Memory B cell (primary cell): ENCODE measurements around the gene NUCB2.

Experiments
- ATAC-seq: fragments of 150-1000 bp; cut with Tn5 transposase; 2 replicates; pipeline ENCODE4 v1.10.0; 2021; ENCODE audit warnings: low read depth, mild to moderate bottlenecking, moderate library complexity
- DNase-seq, 2 donors: peaks; one replicate each; pipeline ENCODE4 v3.0.0; 2022; ENCODE audit warnings: low spot score in 2 of 2
- H3K27ac Mint-ChIP-seq: one replicate; pipeline ENCODE4 v1.8.0; 2022; ENCODE audit warnings: mild to moderate bottlenecking, moderate library complexity, mixed read lengths
- H3K27me3 Mint-ChIP-seq: one replicate; pipeline ENCODE4 v1.8.0; 2022; ENCODE audit warnings: mixed read lengths
- H3K36me3 Mint-ChIP-seq: one replicate; pipeline ENCODE4 v1.8.0; 2022; ENCODE audit warnings: mild to moderate bottlenecking, mixed read lengths
- H3K4me1 Mint-ChIP-seq: one replicate; pipeline ENCODE4 v1.8.0; 2022; ENCODE audit warnings: mixed read lengths
- H3K4me3 Mint-ChIP-seq: one replicate; pipeline ENCODE4 v1.8.0; 2022; ENCODE audit warnings: mild to moderate bottlenecking, moderate library complexity, mixed read lengths
- H3K9me3 Mint-ChIP-seq: one replicate; pipeline ENCODE4 v1.8.0; 2022; ENCODE audit warnings: mixed read lengths

NUCB2 gene

GRCh38 chr11:17369684-17370243, 93.2 kb downstream of the NUCB2 start:
- Mint-ChIP-seq H3K9me3 (peaks cover 32% of the 10 kb centered on the region), H3K27ac (no peak overlapping the region), H3K4me3 (no peak overlapping the region), H3K36me3 (peaks cover 20% of the 10 kb centered on the region), H3K4me1 (no peaks in the 10 kb centered on the region), H3K27me3 (peaks cover 5% of the 10 kb centered on the region)
- DNase-seq, result no peak
- ATAC-seq, result no peak

- DNase-seq (no peak), ATAC-seq (no peak)
Observed at GRCh38 chr11:17371614-17372013, 95.1 kb downstream of the NUCB2 start.

GRCh38 chr11:17375547-17375946, 99.0 kb downstream of the NUCB2 start:
- peaks cover 1% of the 10 kb centered on the region for H3K27me3 Mint-ChIP-seq
- no peaks in the 10 kb centered on the region for H3K4me1 Mint-ChIP-seq
- peaks cover 13% of the 10 kb centered on the region for H3K36me3 Mint-ChIP-seq

More at GRCh38 chr11:17371614-17372013, 95.1 kb downstream of the NUCB2 start:
- peaks cover 32% of the 10 kb centered on the region for H3K9me3 Mint-ChIP-seq
- peaks cover 5% of the 10 kb centered on the region for H3K27me3 Mint-ChIP-seq
- H3K36me3 Mint-ChIP-seq, result peaks cover 20% of the 10 kb centered on the region
- no peak overlapping the region for H3K27ac Mint-ChIP-seq
- no peaks in the 10 kb centered on the region for H3K4me1 Mint-ChIP-seq
- no peak overlapping the region for H3K4me3 Mint-ChIP-seq

GRCh38 chr11:17376493-17376892, 100.0 kb downstream of the NUCB2 start:
- ATAC-seq (no peak), DNase-seq (no peak)
- H3K27ac Mint-ChIP-seq, result no peak overlapping the region
- H3K4me3 Mint-ChIP-seq, result no peak overlapping the region
- H3K4me1 Mint-ChIP-seq, result no peaks in the 10 kb centered on the region
- H3K36me3 Mint-ChIP-seq, result peaks cover 7% of the 10 kb centered on the region
- H3K27me3 Mint-ChIP-seq, result no peaks in the 10 kb centered on the region
- H3K9me3 Mint-ChIP-seq, result peaks cover 16% of the 10 kb centered on the region

More at GRCh38 chr11:17375547-17375946, 99.0 kb downstream of the NUCB2 start:
- DNase-seq (no peak), ATAC-seq (no peak)
- Mint-ChIP-seq H3K4me3 (no peak overlapping the region), H3K27ac (no peak overlapping the region), H3K9me3 (peaks cover 24% of the 10 kb centered on the region)

DNA sequence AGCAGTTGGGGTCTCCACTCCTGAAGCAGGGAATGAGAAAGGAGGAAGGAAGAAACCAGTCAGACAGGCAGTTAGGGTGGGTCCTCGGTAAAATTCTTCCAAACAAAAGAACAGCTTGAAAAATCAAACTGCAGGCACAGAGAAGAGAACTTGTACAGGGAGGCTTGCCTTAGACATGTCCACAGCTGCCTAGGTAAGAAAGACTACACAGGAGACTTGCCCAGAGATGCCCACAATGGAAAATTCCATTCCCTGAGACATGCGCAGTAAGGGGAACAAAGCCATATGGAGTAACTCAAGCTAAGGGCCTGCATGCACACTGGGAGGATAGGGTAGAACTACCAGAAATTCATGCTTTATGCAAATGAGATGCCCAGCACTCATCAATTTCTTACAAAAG, 102.1 kb downstream of the NUCB2 start:
- H3K27me3 Mint-ChIP-seq, result no peaks in the 10 kb centered on the region
- H3K36me3 Mint-ChIP-seq, result peaks cover 2% of the 10 kb centered on the region
- H3K9me3 Mint-ChIP-seq, result peaks cover 3% of the 10 kb centered on the region
- ATAC-seq, result no peak
- no peak overlapping the region for H3K27ac Mint-ChIP-seq
- no peaks in the 10 kb centered on the region for H3K4me1 Mint-ChIP-seq
- DNase-seq, result no peak
- no peak overlapping the region for H3K4me3 Mint-ChIP-seq

GRCh38 chr11:17379383-17380180, 103.0 kb downstream of the NUCB2 start:
- Mint-ChIP-seq H3K9me3 (peaks cover 3% of the 10 kb centered on the region), H3K4me1 (no peaks in the 10 kb centered on the region), H3K4me3 (no peak overlapping the region), H3K27me3 (no peaks in the 10 kb centered on the region), H3K36me3 (peaks cover 2% of the 10 kb centered on the region), H3K27ac (no peak overlapping the region)
- ATAC-seq, result no peak
- no peak for DNase-seq

DNA sequence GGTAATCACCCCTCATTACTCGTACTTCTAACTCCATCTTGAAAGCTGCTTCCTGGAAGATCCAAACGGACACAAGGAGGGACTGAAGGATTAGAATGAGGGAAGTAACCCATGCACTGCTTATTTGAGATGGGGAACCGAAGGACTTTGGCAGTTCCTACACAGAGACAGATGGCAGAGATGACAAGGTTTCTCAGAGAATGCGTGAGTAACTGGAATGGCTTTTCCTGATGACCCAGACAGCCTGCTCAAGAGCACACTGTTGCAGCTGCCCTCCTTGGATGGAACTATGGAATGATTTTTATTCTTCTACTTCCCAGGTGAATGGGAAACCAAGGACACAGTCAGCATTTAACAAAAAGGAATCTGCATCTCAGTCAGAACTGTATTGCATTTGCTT, 104.6 kb downstream of the NUCB2 start:
- H3K4me3 Mint-ChIP-seq, result no peak overlapping the region
- no peaks in the 10 kb centered on the region for H3K4me1 Mint-ChIP-seq
- DNase-seq, result no peak
- H3K36me3 Mint-ChIP-seq, result peaks cover 2% of the 10 kb centered on the region
- no peak overlapping the region for H3K27ac Mint-ChIP-seq
- no peak for ATAC-seq
- H3K27me3 Mint-ChIP-seq, result no peaks in the 10 kb centered on the region
- H3K9me3 Mint-ChIP-seq, result peaks cover 3% of the 10 kb centered on the region
